ENCODE measurements around the gene KLHL21.

- TF ChIP-seq POLR2A (IDR thresholded peaks at IDR 0.05; ENCODE audit: low read depth, low read length) (no peak), POLR2AphosphoS5 (IDR thresholded peaks at IDR 0.05; ENCODE audit: low read depth, low read length) (no peak)
Observed at GRCh38 chr1:6637770-6638169, 35.1 kb upstream of the KLHL21 start.
